HepG2 (cell line): Measurements from ENCODE around the gene ALB. TPM values are rescaled to one million over a fixed set of nuclear protein-coding genes. Genes with fewer than 3 reads are reported as not detected.
A peak's percentile ranks its signal among the peaks of the same experiment; 100 is the strongest.

Source experiments
- BCL3 ChIP-seq: sonication (generic); formaldehyde crosslinking; IDR thresholded peaks from 2 replicates; pipeline ENCODE4 v1.5.1; 2020; ENCODE audit warnings: mild to moderate bottlenecking, missing genetic modification reagents, moderate library complexity
- E2F1 ChIP-seq: sonication (generic); formaldehyde crosslinking; IDR thresholded peaks from 2 replicates; pipeline ENCODE4 v1.5.0; 2020; ENCODE audit warnings: missing genetic modification reagents
- FOXA1 ChIP-seq, 2 experiments: fragments of 450-650 bp in 1 of 2; sonication (generic) in 1 of 2; formaldehyde crosslinking in 1 of 2; IDR thresholded peaks; 2 replicates each; pipeline versions ENCODE4 v1.4.0 to v1.6.1; 2016 to 2020; ENCODE audit warnings: missing genetic modification reagents in 1 of 2
- HDAC1 ChIP-seq: sonication (generic); formaldehyde crosslinking; IDR thresholded peaks from 2 replicates; pipeline ENCODE4 v1.5.1; 2020; ENCODE audit warnings: mild to moderate bottlenecking, missing genetic modification reagents
- HNRNPH1 ChIP-seq: fragments of 200-400 bp; formaldehyde crosslinking; optimal IDR thresholded peaks from 2 replicates; pipeline ENCODE3; 2017; ENCODE audit warnings: mild to moderate bottlenecking, low read depth, low read length
- SIX4 ChIP-seq: sonication (generic); formaldehyde crosslinking; IDR thresholded peaks from 2 replicates; pipeline ENCODE4 v1.4.0; 2020; ENCODE audit warnings: missing genetic modification reagents
- SUZ12 ChIP-seq: fragments of 150-350 bp; IDR thresholded peaks from 2 replicates; pipeline ENCODE4 v1.6.1; 2014; ENCODE audit warnings: low read depth, low read length
- U2AF1 ChIP-seq: fragments of 200-400 bp; formaldehyde crosslinking; optimal IDR thresholded peaks from 2 replicates; pipeline ENCODE3; 2017; ENCODE audit warnings: mild to moderate bottlenecking, low read depth, low read length
- ZFP41 ChIP-seq: sonication (generic); formaldehyde crosslinking; IDR thresholded peaks from 2 replicates; pipeline ENCODE4 v1.4.0; 2020; ENCODE audit warnings: mild to moderate bottlenecking, missing genetic modification reagents, borderline replicate concordance
- ZNF260 ChIP-seq: sonication (generic); formaldehyde crosslinking; IDR thresholded peaks from 2 replicates; pipeline ENCODE4 v1.4.0; 2020; ENCODE audit warnings: missing genetic modification reagents, low read depth, mild to moderate bottlenecking, borderline replicate concordance
- ZNF276 ChIP-seq: sonication (generic); formaldehyde crosslinking; IDR thresholded peaks from 2 replicates; pipeline ENCODE4 v1.4.0; 2020; ENCODE audit warnings: mild to moderate bottlenecking, low read depth, missing genetic modification reagents
- ZNF354B ChIP-seq: sonication (generic); formaldehyde crosslinking; IDR thresholded peaks from 2 replicates; pipeline ENCODE4 v1.8.0; 2022; ENCODE audit warnings: mild to moderate bottlenecking, missing genetic modification reagents
- ZNF501 ChIP-seq: sonication (generic); formaldehyde crosslinking; IDR thresholded peaks from 2 replicates; pipeline ENCODE4 v1.5.1; 2020; ENCODE audit warnings: mild to moderate bottlenecking, moderate library complexity, missing genetic modification reagents
- ZNF75D ChIP-seq: sonication (generic); formaldehyde crosslinking; IDR thresholded peaks from 2 replicates; pipeline ENCODE4 v1.8.1; 2023; ENCODE audit warnings: missing genetic modification reagents, mild to moderate bottlenecking, borderline replicate concordance
- polyA plus RNA-seq, 8 experiments: library from polyadenylated mRNA; depleted of rRNA in 3 of 8; stranded (reverse) in 7 of 8; unstranded in 1 of 8; fragments of >200 nt; fragmentation: Illumina TruSeq in 4 of 8; extraction: Trizol in 4 of 8; gene quantifications; 2 replicates each; pipeline versions ENCODE4 v1.2.1 to v1.2.3, GENCODE V29; 2011 to 2016; ENCODE audit warnings: low read depth in 4 of 8, missing spikeins in 1 of 8, mixed read lengths in 1 of 8; ENCODE audit not compliant: insufficient read depth in 1 of 8
- total RNA-seq, 5 experiments: library from RNA; depleted of rRNA; stranded (reverse); fragments of >200 nt; fragmentation: Illumina TruSeq; extraction: Trizol; gene quantifications; 2 replicates each; pipeline ENCODE4 v1.2.3, GENCODE V29; 2016; ENCODE audit warnings: low read depth in 1 of 5
- TF ChIP-seq, protein P1 (sequence below): sonication (generic); formaldehyde crosslinking; IDR thresholded peaks from 2 replicates; pipeline ENCODE4 v1.4.0; 2020; ENCODE audit warnings: mild to moderate bottlenecking, missing genetic modification reagents
- TF ChIP-seq, protein P2 (sequence below): sonication (generic); formaldehyde crosslinking; IDR thresholded peaks from 2 replicates; pipeline ENCODE4 v1.4.0; 2020; ENCODE audit warnings: missing genetic modification reagents, borderline replicate concordance
- TF ChIP-seq, protein P3 (sequence below): IDR thresholded peaks from 2 replicates; pipeline ENCODE4 v1.6.1; 2016; ENCODE audit warnings: mild to moderate bottlenecking

Gene ALB
- total and polyA plus RNA-seq, 2 of the 13 experiments (the other 11 are each of a cell fraction or from before 2014, with no cell fraction given), result 22,259 to 22,625 TPM

- TF ChIP-seq, protein P1, sequence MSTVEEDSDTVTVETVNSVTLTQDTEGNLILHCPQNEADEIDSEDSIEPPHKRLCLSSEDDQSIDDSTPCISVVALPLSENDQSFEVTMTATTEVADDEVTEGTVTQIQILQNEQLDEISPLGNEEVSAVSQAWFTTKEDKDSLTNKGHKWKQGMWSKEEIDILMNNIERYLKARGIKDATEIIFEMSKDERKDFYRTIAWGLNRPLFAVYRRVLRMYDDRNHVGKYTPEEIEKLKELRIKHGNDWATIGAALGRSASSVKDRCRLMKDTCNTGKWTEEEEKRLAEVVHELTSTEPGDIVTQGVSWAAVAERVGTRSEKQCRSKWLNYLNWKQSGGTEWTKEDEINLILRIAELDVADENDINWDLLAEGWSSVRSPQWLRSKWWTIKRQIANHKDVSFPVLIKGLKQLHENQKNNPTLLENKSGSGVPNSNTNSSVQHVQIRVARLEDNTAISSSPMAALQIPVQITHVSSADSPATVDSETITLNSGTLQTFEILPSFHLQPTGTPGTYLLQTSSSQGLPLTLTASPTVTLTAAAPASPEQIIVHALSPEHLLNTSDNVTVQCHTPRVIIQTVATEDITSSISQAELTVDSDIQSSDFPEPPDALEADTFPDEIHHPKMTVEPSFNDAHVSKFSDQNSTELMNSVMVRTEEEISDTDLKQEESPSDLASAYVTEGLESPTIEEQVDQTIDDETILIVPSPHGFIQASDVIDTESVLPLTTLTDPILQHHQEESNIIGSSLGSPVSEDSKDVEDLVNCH (CRISPR knock-in tag), result no peak
- TF ChIP-seq ZFP41 (CRISPR knock-in tag) (no peak), E2F1 (CRISPR knock-in tag) (no peak), ZNF354B (no peak), SIX4 (CRISPR knock-in tag) (no peak), BCL3 (CRISPR knock-in tag) (no peak), FOXA1 (IDR thresholded peaks at IDR 0.05) (no peak), FOXA1 (CRISPR knock-in tag; IDR thresholded peaks at IDR 0.05) (no peak), ZNF260 (CRISPR knock-in tag) (no peak), SUZ12 (no peak), ZNF75D (CRISPR knock-in tag) (no peak), HDAC1 (CRISPR knock-in tag) (0 out of 2 replicates have a peak, but pooled peaks have one; percentile 24), ZNF501 (CRISPR knock-in tag) (no peak), HNRNPH1 (no peak), ZNF276 (CRISPR knock-in tag) (no peak), U2AF1 (no peak)
- TF ChIP-seq, protein P2, sequence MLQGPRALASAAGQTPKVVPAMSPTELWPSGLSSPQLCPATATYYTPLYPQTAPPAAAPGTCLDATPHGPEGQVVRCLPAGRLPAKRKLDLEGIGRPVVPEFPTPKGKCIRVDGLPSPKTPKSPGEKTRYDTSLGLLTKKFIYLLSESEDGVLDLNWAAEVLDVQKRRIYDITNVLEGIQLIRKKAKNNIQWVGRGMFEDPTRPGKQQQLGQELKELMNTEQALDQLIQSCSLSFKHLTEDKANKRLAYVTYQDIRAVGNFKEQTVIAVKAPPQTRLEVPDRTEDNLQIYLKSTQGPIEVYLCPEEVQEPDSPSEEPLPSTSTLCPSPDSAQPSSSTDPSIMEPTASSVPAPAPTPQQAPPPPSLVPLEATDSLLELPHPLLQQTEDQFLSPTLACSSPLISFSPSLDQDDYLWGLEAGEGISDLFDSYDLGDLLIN (CRISPR knock-in tag), result no peak
- TF ChIP-seq, protein P3, sequence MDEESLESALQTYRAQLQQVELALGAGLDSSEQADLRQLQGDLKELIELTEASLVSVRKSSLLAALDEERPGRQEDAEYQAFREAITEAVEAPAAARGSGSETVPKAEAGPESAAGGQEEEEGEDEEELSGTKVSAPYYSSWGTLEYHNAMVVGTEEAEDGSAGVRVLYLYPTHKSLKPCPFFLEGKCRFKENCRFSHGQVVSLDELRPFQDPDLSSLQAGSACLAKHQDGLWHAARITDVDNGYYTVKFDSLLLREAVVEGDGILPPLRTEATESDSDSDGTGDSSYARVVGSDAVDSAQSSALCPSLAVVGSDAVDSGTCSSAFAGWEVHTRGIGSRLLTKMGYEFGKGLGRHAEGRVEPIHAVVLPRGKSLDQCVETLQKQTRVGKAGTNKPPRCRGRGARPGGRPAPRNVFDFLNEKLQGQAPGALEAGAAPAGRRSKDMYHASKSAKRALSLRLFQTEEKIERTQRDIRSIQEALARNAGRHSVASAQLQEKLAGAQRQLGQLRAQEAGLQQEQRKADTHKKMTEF, result no peak; the same call in 1 of the 2 replicates
Observed at GRCh38 chr4:73415807-73416238, 11.7 kb downstream of the ALB start (continued).
